GM12891 (cell line): Measurements from ENCODE around the gene SGSH.
"Not testable (repeated sequence)": the region's sequence is repeated elsewhere in the genome, so short reads cannot be mapped to it uniquely, and the experiment has no call there.

Source experiments
- DNase-seq: peaks from one replicate; pipeline ENCODE4 v3.0.0; 2011; ENCODE audit warnings: low spot score; ENCODE audit not compliant: insufficient read length
- FAIRE-seq: peaks from 2 replicates; lab custom pipeline; 2011; peaks lifted over from hg19 to GRCh38; lab: Jason Lieb, UNC
- PAX5 ChIP-seq: IDR thresholded peaks from 2 replicates; pipeline ENCODE4 v1.6.1; 2011; ENCODE audit warnings: low read length, moderate library complexity, mild to moderate bottlenecking; ENCODE audit not compliant: insufficient read depth, severe bottlenecking
- POLR2A ChIP-seq: IDR thresholded peaks from 2 replicates; pipeline ENCODE4 v1.6.1; 2011; ENCODE audit warnings: low read depth, low read length, control low read depth
- POLR2AphosphoS5 ChIP-seq: IDR thresholded peaks from 2 replicates; pipeline ENCODE4 v1.6.1; 2011; ENCODE audit warnings: low read depth, low read length, control low read depth
- POU2F2 ChIP-seq: IDR thresholded peaks from 2 replicates; pipeline ENCODE4 v1.6.1; 2011; ENCODE audit warnings: low read depth, mild to moderate bottlenecking, control low read depth, low read length, moderate library complexity
- SPI1 ChIP-seq: IDR thresholded peaks from 2 replicates; pipeline ENCODE4 v1.6.1; 2011; ENCODE audit warnings: low read depth, low read length, control low read depth
- TAF1 ChIP-seq: IDR thresholded peaks from 2 replicates; pipeline ENCODE4 v1.6.1; 2011; ENCODE audit warnings: low read depth, low read length, control low read depth

The SGSH gene

GRCh38 chr17:80262291-80262690 is 42.2 kb upstream of the SGSH start:
- no peak for TF ChIP-seq POU2F2
- TF ChIP-seq POLR2AphosphoS5, result no peak
- no peak for TF ChIP-seq PAX5
- no peak for TF ChIP-seq SPI1
- TF ChIP-seq TAF1, result no peak
- TF ChIP-seq POLR2A, result no peak
- FAIRE-seq (no peak), DNase-seq (no peak)

GRCh38 chr17:80261895-80262279 is 41.8 kb upstream of the SGSH start:
- TF ChIP-seq PAX5 (no peak), TAF1 (no peak)
- FAIRE-seq (no peak), DNase-seq (no peak)

- FAIRE-seq (no peak), DNase-seq (no peak)
- TF ChIP-seq POLR2AphosphoS5, result no peak
- peak; percentile 34; the same call in 1 of the 2 replicates for TF ChIP-seq POU2F2
- TF ChIP-seq POLR2A, result no peak
These were observed 41.2 kb upstream of the SGSH start for GRCh38 chr17:80261159-80261894.

- DNase-seq (peak; percentile 68), FAIRE-seq (no peak)
- TF ChIP-seq POLR2A, result peak; percentile 41; the same call in 1 of the 2 replicates
- TF ChIP-seq POLR2AphosphoS5, result no peak
These were observed 40.6 kb upstream of the SGSH start, which contains the start of gene RNF213 for GRCh38 chr17:80260791-80261158. Gene RNF213 (plus strand): TSS chr17:80260852. CDS start chr17:80263682, 2,830 bp downstream.

GRCh38 chr17:80260069-80260535 is 40.0 kb upstream of the SGSH start:
- DNase-seq, result peak; percentile 79
- FAIRE-seq, result no peak
- TF ChIP-seq TAF1 (no peak), POLR2A (no peak), SPI1 (no peak), POLR2AphosphoS5 (no peak), PAX5 (no peak), POU2F2 (no peak)

GRCh38 chr17:80259457-80260068 is 39.4 kb upstream of the SGSH start:
- DNase-seq (no peak), FAIRE-seq (no peak)

GRCh38 chr17:80258296-80258695 is 38.2 kb upstream of the SGSH start:
- DNase-seq, FAIRE-seq: not testable (repeated sequence)

More at GRCh38 chr17:80259457-80260068, 39.4 kb upstream of the SGSH start:
- no peak for TF ChIP-seq POLR2A
- TF ChIP-seq POU2F2, result no peak
- no peak for TF ChIP-seq TAF1
- no peak for TF ChIP-seq SPI1
- no peak for TF ChIP-seq PAX5

- TF ChIP-seq POU2F2 (no peak), SPI1 (no peak), POLR2A (no peak), POLR2AphosphoS5 (no peak), TAF1 (no peak), PAX5 (no peak)
- FAIRE-seq (no peak), DNase-seq (no peak)
These were observed 37.6 kb upstream of the SGSH start for GRCh38 chr17:80257716-80258213.

- FAIRE-seq (no peak), DNase-seq (no peak)
- TF ChIP-seq POLR2AphosphoS5, result no peak
- TF ChIP-seq TAF1, result no peak
- TF ChIP-seq SPI1, result no peak
- TF ChIP-seq POLR2A, result no peak
- TF ChIP-seq PAX5, result no peak
- TF ChIP-seq POU2F2, result no peak
These were observed 35.9 kb upstream of the SGSH start for GRCh38 chr17:80256034-80256350.

- TF ChIP-seq POLR2A (no peak), POLR2AphosphoS5 (no peak), PAX5 (peak; percentile 15), POU2F2 (peak; percentile 54; the same call in 1 of the 2 replicates)
- FAIRE-seq (peak; percentile 93), DNase-seq (no peak)
These were observed 34.5 kb upstream of the SGSH start for GRCh38 chr17:80254396-80255251.
